HG02642 (cell line): Measurements from ENCODE around the gene WDR1.

Experiments
- ATAC-seq: cut with Tn5 transposase; IDR thresholded peaks from one replicate; pipeline ENCODE4 v1.9.1; 2021; ENCODE audit warnings: mild to moderate bottlenecking; ENCODE audit not compliant: unreplicated experiment, poor library complexity

WDR1 gene

DNA sequence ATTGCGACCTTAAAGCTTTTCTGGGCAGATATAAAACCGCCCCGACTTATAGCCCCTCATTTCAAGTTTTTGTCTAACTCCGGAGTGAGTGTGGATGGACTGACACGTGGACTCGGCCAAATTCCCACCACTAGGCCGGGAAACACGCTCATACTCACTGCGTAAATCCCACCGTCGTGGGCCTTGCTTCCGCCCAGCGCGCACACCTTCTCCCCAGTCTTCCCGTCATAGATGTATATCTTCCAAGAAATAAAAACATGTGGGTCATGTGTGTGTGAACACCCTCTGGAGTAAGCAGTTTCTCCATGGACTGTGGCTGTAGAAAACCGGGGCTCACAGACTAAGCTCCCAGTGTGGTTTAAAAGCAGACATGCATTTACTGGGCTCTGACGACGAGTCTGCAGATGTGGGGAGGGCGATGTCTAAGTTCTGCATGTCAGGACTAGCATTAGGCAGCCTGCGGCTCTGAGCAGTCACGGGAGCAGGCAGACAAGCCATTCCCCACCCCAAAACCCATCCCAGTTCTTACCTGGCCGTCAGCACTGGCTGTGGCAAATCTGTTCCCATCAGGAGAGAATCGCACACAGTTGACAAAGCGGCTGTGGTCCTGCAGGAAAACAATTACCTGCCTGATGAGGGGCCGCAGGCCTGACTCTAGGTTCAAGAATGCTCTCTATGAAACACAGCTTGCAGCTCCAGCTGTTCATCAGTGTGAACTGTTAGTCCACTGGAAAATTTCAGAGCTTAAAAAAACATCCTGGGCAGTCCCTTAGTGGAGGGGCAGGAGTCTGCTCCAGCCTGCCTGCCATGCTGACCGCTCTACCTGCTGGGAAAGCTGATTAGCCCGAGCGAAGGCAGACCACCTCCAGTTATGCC lies 28.2 kb downstream of the WDR1 start:
- no peak for ATAC-seq

DNA sequence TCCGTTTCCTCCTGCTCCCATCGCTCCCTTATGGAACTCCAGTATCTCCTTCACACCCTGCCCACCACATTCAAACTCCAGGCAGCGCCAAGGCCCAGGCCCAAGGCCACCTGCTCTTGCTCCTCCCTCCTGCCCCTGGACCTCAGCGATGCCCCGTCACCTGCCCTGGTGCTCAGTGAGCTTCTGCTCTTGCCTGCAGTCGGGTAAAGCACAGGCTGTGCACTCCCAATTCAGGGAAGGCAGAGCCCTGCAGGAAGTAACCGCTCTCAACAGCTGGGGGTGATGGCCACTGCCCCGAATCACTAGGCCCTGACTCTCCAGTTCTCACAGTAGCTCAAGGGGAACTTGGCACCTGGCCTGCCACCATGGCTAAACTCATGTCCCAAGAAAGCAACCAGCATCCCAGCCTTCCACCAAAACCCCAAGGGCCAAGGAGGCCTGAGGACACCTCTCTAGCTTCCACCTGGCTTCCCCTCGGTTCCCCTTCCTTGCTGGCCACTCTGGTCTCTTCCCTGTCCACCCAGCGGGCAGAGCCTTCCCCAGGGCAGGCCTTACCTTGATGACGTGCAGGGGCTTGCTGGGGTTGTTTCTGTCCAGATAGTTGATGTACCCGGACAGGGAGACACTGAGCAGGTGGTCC lies 29.3 kb downstream of the WDR1 start:
- no peak for ATAC-seq

DNA sequence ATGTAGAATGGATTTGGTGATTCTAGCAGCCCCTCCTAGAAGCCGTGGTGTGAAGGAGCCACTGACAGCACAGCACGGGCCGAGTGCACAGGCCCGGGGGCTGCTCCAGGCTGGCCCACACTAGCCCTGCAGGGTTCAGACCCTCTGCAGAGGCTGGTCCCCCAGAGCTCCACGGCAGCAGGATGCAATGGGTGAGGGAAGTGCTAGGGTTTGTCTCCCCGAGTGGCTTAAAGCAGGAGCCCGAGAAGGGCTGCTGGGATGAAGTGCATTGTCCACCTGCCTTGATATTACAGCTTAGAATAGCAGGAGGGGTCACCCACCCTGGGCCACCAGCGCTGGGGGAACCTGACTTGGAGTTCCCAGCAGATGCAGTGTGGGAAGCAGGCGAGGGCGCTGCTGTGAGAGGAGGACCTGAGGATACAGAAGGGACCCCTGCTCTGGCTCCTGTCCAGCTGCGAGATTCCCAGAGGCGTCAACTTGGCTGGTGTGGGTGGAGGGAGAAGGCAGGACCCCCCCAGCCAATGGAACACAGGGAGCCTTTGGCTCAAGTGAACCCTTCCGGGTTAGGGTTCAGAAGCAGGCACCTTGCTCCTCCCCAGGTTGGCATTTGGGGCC lies 30.0 kb downstream of the WDR1 start:
- no peak for ATAC-seq

DNA sequence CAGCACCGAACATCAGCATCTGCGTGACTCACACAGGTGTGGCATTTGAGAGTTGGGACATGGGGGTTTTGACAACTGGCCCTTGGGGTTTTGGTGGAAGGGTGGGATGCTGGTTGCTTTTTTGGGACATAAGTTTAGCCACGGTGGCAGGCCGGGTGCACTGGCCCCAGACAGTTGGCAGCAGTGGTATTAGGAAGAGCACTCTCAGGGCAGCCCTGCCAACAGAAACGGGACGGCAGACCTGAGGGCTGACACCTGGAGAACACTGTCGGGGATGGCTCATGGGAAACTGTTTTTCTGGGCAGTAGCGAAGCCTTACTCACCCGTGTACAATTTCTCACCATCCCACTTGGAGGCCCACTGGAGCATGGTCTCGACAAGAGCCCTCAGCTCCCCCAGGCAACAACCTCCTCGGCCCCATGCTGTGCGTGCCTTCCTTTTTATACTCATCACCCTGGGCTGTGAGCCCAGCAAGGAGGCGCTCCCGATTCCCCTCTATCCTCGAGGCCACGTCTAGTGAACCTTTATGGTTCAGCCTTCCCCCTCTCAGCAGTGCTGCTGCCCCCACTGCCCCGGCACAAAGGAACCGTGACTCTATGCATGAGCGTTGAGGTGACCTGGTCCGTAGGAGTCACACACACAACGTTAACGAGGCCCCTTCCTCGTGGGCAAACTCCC lies 30.6 kb downstream of the WDR1 start:
- no peak for ATAC-seq

DNA sequence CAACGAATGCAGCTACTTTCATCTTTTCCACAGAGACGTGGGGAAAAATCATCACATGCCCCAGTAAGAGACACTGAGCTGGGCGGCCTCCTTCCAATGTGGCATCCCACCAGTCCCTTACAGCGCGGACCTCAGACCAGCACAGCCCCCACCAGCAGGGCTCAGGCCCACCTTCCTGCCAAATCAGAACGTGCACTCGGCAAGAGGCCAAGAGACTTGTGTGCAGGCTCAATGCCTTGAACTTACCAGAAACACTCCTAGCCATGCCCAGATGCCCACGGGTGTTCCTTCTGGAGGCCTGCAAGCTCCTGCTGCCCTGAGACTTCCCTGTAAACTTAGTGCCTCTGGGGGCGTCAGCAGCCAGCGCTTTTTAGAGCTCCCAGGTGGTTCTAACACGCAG lies 31.2 kb downstream of the WDR1 start:
- ATAC-seq = no peak

DNA sequence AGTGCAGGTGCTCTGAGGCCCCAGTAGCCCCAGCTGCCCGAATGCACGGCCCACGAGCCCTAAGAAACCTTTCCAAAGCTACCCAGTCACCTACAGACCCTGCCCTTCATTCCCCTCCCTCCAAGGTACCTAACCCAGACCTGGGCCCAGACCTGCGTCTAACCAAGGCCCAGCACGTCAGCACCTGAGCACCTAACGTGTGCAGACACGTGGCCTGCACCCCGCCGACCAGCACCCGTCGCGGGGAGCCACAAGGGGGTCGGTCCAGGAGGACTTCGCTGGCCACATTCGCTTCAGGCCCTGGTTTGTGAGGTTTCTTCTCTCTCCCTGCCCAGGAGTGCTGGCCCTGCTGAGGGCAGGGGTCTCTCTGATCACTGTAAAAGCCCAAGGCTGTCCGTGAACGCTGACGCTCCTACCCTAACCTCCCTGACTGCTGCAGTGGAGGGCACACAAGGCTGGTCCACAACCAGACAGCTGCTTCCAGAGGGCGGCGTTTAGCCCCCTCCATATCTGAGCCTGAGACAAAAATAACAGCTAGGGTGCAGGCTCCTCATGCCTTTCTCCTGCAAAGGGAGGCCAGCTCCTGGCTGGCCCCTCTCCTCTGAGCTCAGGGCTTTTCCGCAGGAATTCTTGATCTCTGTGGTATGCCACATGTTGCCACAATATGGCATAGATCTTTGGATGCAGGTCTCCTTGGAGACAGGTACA lies 31.8 kb downstream of the WDR1 start:
- ATAC-seq = no peak

DNA sequence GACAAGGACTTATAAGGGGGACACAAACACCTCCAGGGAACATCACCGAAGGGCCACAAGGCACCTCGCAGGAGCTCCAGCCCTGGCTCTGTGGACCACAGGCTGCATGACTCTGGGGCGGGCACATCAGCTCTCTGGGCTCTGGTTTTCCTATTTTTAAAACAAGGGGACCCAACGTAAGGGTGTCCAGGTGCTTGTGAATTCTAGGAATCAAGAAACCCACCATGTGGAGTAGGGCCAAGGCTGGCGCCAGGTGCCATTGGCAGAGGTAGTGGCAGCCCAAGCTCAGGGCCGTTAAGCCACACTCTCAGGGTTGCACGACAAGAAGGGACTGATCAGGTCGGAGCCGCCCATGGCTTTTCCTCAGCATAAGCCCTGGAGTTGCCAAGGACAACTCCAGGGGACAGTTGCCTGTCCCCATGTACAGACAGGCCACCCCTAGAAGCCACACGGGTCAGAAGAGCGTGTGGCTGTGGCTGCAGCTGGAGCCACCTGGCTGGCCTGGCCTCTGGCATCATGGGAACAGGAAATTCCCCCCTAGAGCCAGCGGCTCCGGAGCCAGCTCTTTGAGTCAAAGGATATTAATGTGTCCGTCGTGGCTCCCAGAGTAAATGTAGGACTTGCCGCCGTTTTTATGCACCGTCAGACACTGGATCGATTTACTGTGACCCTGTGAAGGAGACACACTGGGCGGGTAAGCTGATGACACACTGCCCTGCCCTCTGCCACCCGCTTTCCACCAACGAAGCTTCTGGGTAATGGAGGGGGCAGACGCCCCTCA lies 32.5 kb downstream of the WDR1 start:
- ATAC-seq = no peak

DNA sequence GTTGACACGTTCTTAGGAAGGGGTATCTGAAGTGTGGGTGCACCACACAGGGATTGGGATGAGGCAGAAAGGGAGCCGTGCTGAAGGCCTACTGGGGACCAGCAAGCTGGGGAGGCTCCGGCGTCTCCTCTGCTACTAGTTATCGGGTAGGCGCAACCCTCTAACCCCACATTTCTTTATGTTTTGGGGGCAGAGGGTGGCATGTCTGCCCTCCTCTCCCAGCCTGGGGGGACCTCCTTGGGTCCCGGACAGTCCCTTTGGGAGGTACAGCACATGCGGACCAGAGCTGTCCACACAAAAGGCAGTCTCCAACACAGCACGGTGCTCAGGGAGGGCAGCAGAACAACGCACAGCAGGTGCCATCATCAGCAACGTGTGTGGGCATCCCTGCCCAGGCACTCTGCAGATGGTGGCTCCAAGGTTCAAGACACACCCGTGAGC lies 33.2 kb downstream of the WDR1 start:
- ATAC-seq = no peak

DNA sequence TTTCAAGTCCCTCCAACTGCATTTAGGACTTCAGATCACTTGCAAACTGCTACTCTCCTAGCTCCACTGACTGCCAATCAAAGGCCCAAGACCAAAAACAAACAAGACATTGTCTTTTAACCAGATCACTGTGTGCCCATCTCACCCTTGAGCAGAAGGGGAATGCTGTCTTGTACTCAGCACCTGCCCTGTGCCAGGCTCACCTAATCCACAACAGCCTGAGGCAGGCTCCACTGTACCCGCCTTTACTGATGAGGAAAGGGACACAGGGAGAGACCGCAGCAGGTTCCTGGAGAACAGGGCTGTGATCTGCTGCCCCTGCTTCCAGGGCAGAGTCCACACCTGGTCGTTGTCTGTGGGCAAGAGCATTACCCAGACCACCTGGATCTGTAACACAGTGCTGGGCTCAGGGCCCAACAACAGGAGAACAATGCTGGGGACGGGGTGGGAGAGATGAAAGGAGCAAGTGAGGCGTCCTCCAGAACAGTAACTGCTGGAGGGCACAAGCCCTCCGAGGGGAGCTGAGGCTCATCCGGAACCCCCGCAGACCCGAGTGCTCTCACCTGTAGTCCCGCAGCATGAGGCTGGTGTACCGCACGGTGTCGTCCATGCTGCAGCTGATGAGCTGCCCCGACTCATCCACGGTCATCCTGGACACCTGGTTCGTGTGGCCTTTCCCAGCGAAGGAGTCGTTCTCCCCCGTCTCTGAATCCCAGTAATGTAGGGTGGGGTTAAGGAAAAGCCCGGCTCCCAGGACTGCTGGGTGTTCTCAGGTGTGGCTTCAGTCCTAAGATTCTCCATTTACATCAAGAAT lies 33.9 kb downstream of the WDR1 start:
- ATAC-seq = no peak

DNA sequence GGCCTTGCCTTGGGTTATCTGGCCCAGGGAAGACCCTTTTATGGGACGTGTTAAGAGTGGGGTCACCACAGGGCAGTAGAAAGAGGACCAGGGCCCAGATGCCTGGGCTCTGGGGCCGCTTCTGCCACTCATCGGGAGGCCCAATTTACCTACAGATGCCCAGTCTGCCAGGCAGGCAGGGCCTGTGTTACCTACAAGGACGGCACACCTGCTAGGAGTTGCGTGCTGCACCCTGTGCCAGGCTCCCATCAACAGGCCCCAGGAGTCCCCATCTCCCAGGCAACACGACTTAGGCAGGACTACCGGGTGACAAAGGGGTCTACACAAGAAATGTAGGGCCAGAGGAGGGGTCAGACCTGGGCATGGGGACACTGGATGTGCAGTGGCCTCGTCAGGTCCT lies 34.6 kb downstream of the WDR1 start:
- ATAC-seq = no peak

DNA sequence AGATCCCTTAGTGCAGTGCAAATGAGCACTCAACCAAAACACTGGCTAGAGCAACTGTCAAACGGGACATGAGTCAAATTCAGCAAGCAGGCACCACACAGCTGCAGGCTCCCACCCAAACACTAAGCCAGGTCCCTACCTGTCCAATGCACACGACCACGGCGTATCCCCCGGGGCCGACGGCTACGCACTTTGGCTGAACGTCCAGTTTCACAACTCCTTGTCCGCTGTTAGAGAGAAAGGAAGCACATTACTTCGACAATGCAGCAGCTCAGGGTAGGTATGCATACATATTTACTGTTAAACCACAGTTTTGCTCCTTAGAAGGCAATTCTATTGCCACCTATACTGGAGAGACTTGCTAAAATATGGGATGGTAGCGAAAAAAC lies 35.4 kb downstream of the WDR1 start:
- no peak for ATAC-seq

DNA sequence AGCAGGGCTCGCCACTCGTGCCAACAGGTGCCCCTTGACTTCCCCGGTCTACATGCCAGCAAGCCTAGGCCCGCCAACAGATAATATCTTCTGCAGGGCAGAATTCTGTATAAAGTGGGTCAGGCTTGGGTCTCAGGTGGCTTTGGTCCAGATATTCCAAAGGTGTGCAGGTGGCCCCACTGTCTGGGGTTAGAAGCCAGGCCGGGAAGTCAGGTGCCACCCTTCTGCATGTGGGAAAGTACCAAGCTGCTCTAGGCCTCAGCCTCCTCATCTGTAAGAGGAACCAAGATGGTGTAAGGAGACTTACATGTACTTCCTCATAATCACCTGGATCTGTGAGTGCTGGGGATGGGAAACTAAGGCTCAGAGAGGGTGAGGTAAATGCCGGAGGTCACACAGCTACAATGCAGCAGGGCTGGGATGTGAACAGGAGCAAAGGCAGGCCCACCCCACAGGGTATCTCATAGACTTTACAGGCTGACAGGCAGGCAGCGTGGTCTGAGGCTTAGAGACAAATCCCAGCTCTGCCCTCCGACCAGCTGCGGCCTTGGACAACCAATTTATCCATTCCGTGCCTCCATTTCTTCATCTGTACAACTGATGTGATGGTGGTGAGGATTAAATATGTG lies 35.9 kb downstream of the WDR1 start:
- no peak for ATAC-seq

DNA sequence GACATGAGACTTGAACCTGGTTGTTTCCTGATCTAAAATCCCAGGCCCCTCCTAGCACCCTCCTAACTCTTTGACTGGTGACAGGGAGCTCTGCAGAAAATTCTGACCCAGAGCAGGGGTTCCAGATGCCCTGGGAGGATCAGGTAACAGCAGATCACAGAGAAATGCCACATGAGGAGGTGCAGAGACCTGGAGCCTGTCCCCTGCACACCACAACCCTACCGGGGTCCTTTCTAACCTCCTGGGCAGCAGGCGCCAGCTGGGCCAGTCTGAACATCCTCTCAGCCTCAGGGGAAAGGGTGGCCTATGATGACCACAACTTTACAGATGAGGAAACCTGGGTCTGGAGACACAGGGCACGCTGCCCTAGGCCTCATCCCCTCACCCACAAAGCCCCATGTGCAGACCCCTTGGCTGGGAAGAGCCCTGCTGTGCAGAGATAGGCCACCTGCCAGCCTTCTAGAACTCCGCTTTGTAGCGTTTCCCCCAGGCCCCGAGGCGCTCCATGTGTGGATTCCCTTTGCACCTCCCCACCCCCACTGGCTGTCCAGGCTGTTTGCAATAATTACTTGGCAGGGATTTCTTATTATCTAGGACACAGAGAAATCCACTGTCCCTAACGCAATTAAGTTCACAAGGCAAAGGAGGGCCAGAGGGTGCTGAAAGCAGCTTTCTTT lies 36.5 kb downstream of the WDR1 start:
- ATAC-seq = no peak

DNA sequence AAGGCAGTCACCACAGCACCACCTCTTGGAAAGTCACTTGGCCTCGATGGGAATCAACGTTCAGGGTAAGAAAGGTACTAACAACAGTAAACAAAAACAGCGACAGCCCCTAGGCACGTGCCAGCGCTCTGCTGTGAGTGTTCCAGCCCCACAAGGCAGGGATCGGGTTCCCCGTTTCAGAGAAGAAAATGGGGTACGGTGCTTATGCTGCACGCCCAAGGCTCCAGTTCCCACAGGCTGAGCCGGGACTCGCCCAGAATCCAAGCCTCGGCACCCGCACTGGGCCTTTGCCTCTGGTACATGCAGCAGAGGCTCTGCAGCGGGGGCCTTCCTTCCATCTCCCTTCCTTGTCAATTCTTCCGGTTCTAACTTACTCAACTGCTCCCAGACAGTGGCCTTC lies 37.3 kb downstream of the WDR1 start:
- no peak for ATAC-seq

DNA sequence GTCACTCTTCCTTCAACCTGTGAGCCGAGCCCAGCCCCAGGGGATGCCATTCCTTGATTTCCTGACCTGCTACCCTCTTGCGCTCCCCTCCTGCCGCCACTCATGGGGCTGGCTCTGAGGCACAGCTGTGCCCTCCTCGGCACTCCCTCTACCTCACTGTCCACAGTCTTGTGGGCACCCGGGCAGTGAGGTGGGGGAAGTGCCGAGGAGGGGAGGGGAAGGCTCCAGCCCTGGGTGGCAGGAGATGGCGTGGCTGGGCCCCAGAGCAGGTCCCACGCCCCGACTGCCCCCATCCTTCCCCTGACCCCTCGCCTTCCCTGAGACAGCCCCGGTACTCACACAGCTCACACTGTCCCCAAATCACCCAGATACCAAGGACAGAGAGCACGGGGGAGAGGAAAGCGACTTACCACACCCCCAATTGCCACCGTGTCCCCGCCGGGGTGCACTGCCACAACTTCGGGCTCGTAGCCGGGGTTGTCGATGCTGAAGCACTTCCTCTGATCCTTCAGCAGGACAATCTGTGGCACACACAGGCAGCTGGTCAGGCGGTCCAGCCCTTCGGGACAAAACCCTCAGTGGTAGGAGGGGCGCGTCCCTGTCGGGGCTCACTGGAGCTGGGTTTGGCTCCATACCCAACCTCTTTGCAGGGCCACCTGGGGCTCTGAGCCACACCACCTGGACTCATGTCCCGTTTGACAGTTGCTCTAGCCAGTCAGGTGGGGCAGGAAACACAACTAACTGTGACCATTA lies 37.9 kb downstream of the WDR1 start:
- no peak for ATAC-seq

DNA sequence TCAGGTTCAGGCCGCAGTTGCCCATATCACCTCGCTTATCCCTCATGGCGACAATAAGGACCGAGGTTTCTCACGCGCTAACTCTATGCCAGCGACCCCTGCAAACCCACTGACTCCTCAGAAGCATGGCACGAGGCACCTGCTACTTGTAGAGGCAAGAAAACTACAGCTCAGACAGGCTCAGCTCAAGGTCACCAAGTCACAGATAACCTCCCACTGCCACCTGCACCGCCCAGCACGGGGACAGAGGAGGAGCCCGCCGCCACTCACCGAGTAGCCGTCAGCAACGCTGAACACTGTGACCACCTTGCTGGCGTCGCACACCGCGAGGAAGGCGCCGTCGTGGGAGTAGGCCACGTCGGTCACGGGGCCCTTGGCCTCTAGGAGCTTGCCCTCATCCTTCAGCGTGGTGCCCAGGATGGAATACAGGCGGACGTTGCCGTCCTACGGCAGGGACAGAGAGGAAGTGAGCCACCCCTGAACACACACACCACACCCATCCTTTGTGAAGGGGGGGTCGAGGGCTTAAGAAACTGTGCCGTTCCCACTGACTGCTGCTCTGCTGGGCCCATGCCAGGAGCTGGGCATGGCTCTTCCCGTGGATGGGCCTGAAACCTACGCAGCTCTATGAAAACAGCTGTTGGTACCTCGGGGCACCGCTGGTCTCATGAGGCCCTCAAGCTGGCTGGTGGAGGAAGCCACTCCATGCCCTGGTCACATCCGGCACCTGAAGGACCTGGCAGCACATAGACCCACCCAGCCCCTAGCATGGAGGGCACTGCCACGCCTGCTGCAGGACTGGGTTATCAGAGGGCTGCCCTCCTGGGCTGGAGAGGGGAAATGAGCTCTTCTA lies 38.9 kb downstream of the WDR1 start:
- ATAC-seq = no peak
